ENCODE measurements around the gene FAT1.

FAT1 gene

DNA sequence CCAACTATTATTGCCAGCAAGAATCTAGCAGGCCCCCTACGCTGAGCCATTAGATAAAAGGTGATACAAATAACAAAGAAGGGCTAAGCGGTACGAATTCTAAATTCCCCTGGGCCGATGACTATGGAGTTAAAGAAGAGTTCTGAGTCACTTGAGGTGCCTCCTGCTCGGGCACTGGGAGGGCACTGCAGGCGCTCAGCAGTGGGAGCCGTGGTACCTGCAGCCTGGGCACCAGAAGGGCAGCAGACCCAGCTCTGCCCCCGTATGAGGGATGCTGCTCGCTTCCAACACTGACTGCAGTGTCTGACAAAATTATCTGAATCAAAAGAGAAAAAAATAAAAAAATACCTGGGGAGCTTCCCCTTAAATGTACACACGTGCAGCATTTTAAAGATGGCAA is 124.2 kb downstream of the FAT1 start:
- no peak for ATAC-seq (ENCODE audit: low read depth)
- Mint-ChIP-seq H3K27ac (no peak overlapping the region), H3K27me3 (no peaks in the 10 kb centered on the region), H3K36me3 (no peaks in the 10 kb centered on the region), H3K9me3 (peaks cover 1% of the 10 kb centered on the region), H3K4me1 (no peaks in the 10 kb centered on the region), H3K4me3 (no peak overlapping the region)
- DNase-seq (ENCODE audit: low spot score in 2 of 2): no peak

DNA sequence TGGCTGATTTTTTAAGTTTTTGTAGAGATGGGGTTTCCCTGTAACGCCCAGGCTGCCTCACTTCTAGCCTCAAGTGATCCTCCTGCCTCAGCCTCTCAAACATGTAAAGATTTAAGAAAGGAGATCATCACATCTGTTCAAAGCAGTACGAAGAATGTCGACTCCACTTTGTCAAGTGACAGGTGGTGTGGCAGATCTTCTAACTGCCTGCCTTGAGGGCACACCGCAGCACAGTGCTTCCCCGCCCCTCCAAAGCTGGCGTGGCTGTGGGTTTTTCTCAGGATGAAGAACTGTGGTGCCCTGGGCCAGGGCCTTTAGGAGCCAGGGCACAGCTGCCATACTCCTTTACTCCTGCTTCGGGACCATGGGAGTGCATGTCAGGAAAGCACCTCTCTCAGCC is 125.0 kb downstream of the FAT1 start:
- H3K9me3 Mint-ChIP-seq: no peaks in the 10 kb centered on the region
- no peak for ATAC-seq (ENCODE audit: low read depth)
- no peak for DNase-seq (ENCODE audit: low spot score in 2 of 2)
- no peaks in the 10 kb centered on the region for H3K27me3 Mint-ChIP-seq
- no peaks in the 10 kb centered on the region for H3K36me3 Mint-ChIP-seq
- H3K4me3 Mint-ChIP-seq: no peak overlapping the region
- H3K27ac Mint-ChIP-seq: no peak overlapping the region
- no peaks in the 10 kb centered on the region for H3K4me1 Mint-ChIP-seq

DNA sequence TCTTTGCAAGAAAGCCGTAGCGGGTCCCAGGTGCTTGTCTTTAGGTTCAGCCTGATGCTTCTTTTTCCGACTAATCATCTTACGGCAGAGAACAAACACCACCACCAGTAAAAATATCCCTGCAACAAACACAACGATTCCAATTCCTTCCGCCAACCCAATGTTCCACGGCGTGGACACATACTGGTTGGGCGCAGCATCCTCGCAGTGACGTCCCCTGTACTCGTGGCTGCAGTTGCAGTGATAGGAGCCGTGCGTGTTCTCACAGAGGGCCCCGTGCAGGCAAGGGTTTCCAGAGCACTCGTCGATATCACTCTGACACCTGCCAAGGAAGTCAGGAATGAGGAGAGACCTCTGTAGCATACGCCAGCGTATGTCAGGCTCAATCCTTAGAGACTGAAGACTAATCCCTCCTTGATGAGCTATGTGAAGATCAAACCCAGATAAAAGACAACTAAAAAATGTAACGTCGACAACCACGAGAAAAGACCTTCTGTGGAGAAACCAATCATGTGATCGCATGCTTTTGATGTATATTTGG is 126.7 kb downstream of the FAT1 start:
- no peaks in the 10 kb centered on the region for H3K36me3 Mint-ChIP-seq
- no peaks in the 10 kb centered on the region for H3K4me1 Mint-ChIP-seq
- no peak overlapping the region for H3K4me3 Mint-ChIP-seq
- H3K27me3 Mint-ChIP-seq: no peaks in the 10 kb centered on the region
- no peaks in the 10 kb centered on the region for H3K9me3 Mint-ChIP-seq
- no peak for DNase-seq (ENCODE audit: low spot score in 2 of 2)
- no peak for ATAC-seq (ENCODE audit: low read depth)
- H3K27ac Mint-ChIP-seq: no peak overlapping the region

DNA sequence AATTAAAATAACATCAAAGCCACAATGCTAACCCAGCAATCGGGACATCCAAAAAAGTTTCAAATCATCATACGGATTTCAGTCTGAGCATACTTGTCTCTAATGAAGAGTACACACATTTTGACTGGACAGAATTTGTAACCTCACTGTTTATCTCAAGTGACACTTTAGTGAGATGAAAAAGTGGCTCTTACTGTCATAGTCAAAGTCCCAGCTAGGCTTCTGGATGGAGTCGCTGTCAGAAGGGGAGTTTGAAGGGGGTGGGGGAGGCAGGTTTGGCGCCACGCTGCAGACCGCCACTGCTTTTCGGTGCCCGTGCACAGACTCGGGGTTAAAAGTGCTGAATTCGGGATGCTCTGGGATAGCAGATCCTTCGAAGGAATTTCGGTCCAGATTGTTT is 127.3 kb downstream of the FAT1 start:
- no peak for ATAC-seq (ENCODE audit: low read depth)
- Mint-ChIP-seq H3K4me1 (no peaks in the 10 kb centered on the region), H3K9me3 (no peaks in the 10 kb centered on the region)

DNA sequence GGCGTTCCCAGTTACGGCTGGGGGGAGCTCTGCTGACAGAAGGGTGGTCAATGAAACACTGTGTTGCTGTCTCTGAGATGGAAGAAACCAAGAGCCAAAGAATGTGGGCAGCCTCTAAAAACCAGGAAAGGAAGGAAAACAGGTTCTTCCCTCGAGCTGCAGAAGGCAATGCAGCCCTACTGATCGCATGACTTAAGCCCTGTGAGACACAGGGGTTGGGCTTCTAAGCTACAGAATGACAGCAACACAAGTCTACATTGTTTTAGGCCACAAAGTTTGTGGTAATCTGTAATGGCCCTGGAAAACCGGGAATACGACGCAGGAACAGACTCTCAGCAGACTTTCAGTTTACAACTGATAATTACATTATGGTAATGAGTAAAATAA is 130.1 kb downstream of the FAT1 start:
- DNase-seq (ENCODE audit: low spot score in 2 of 2): no peak
- no peaks in the 10 kb centered on the region for H3K9me3 Mint-ChIP-seq
- ATAC-seq (ENCODE audit: low read depth): no peak
- no peak overlapping the region for H3K4me3 Mint-ChIP-seq
- H3K27me3 Mint-ChIP-seq: no peaks in the 10 kb centered on the region
- no peaks in the 10 kb centered on the region for H3K4me1 Mint-ChIP-seq
- H3K36me3 Mint-ChIP-seq: no peaks in the 10 kb centered on the region
- H3K27ac Mint-ChIP-seq: no peak overlapping the region

More for the DNA sequence above, 127.3 kb downstream of the FAT1 start:
- no peaks in the 10 kb centered on the region for H3K27me3 Mint-ChIP-seq
- H3K4me3 Mint-ChIP-seq: no peak overlapping the region
- no peaks in the 10 kb centered on the region for H3K36me3 Mint-ChIP-seq
- no peak overlapping the region for H3K27ac Mint-ChIP-seq
- DNase-seq (ENCODE audit: low spot score in 2 of 2): no peak

DNA sequence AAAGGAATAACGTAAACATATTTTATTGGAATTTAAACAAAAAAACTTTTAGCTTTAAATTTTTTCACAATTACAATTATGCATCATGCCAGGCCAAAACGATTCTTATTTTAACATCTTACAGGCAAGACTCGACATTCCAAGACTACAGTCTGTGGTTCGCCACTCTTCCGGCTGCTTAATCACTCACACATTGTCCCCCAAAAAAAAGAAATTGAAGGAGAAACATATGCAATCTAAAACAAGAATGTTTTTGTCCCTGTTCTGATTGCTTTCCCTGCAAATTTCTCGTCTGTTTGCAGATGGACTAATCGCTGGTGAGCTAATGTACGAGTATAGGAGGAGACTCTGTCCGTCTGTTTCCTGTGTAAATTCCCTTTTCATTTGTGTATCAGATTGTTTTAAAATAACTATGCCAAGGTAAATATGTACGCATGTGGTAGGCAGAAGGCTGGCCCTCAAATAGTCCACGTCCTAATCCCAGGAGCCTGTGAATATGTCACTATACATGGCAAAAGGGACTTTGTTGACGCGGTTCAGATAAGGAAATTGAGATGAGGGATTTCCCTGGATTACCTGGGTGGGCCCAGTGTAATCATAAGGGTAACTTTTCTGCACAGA is 130.6 kb downstream of the FAT1 start:
- no peaks in the 10 kb centered on the region for H3K36me3 Mint-ChIP-seq
- H3K27me3 Mint-ChIP-seq: no peaks in the 10 kb centered on the region
- H3K9me3 Mint-ChIP-seq: no peaks in the 10 kb centered on the region
- DNase-seq (ENCODE audit: low spot score in 2 of 2) (no peak), ATAC-seq (ENCODE audit: low read depth) (no peak)
- H3K4me1 Mint-ChIP-seq: no peaks in the 10 kb centered on the region
- H3K27ac Mint-ChIP-seq: no peak overlapping the region
- H3K4me3 Mint-ChIP-seq: no peak overlapping the region

DNA sequence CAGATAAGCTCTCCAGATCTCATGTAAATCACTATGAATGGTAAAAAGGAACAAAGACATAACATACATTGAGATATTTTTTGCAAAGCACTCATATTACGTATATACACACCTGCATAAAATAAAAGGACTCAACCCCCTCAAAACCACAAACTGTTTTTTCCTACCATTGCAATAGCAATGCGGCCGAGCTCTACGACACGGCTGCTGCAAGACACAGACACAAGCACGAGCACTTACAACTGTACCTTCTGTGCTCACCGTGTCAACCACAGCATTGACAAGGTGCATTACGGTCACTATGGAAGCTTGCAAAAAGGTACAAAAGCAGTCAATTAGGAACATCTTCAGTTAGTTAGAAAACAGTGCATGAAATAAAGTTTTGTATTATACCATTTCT is 131.2 kb downstream of the FAT1 start:
- no peak overlapping the region for H3K4me3 Mint-ChIP-seq
- DNase-seq (ENCODE audit: low spot score in 2 of 2) (no peak), ATAC-seq (ENCODE audit: low read depth) (no peak)
- H3K4me1 Mint-ChIP-seq: no peaks in the 10 kb centered on the region
- no peaks in the 10 kb centered on the region for H3K36me3 Mint-ChIP-seq
- H3K27me3 Mint-ChIP-seq: no peaks in the 10 kb centered on the region
- no peak overlapping the region for H3K27ac Mint-ChIP-seq
- H3K9me3 Mint-ChIP-seq: no peaks in the 10 kb centered on the region

DNA sequence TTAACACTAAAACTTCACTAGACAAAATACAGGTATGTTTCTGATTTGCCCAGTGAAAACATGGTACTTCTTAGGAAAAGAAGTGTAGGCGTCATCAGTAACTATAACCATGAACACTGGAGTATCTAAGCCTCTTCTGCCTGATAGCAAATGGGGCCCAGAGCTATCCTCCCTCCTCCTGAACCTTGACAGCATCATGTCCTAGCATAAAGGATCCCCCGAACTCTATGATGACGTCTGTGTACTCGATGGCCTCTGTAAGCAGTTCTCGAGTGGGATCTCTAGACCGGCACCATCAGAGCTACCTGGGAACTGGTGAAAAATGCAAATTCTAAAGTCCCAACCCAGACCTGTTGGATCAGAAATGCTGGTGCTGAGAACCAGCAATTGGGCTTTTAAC is 132.0 kb downstream of the FAT1 start:
- Mint-ChIP-seq H3K27ac (no peak overlapping the region), H3K4me1 (no peaks in the 10 kb centered on the region), H3K27me3 (no peaks in the 10 kb centered on the region), H3K4me3 (no peak overlapping the region), H3K36me3 (no peaks in the 10 kb centered on the region), H3K9me3 (no peaks in the 10 kb centered on the region)
- ATAC-seq (ENCODE audit: low read depth) (no peak), DNase-seq (ENCODE audit: low spot score in 2 of 2) (no peak)

DNA sequence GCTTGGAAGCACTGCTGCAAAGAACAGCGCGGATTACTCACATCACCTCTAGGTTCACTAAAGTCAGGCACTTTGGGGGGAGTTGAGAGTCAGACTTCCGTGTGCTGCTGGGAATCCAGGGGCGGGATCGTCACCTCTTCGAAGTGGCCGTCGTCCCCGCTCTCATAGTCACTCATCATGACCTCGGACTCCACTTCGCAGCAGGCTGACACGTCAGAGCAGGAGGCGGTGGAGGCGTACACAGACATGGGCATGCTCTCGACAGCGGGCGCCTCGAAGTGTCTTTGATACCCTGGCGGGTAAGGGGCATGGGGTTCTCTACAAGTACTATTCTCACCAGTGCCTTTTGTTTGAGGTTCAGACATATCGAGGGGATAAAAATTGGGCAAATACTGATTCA is 135.2 kb downstream of the FAT1 start:
- Mint-ChIP-seq H3K27ac (no peak overlapping the region), H3K27me3 (no peaks in the 10 kb centered on the region), H3K4me1 (no peaks in the 10 kb centered on the region), H3K9me3 (no peaks in the 10 kb centered on the region), H3K4me3 (no peak overlapping the region), H3K36me3 (no peaks in the 10 kb centered on the region)
- ATAC-seq (ENCODE audit: low read depth) (no peak), DNase-seq (ENCODE audit: low spot score in 2 of 2) (no peak)

DNA sequence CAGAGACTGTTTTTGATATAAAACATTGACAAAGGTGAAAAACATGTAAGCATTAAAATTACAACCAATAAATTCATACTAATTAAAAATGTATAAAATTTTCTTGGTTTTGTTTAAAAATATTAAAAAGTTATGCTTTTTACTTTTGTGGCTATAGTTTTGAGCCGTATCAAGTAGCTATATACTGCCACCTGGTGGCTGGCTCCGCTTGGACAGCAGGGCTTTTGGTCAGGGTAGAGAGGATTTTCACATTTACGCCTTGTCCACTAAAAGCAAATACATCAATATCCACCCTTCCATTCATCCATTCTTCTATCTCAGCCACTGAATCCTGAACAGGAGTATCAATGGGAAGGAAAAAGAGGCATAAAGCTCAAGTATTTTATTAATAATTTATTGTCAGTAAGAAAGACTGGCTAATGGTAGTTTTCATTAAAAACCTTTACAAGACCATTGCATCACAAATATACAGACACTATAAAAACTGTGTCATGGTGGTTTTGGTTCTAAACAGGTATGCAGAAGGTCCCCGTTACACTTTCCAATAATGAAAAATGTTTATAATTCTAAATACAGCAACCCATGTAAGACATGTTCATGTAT is 136.1 kb downstream of the FAT1 start:
- H3K36me3 Mint-ChIP-seq: no peaks in the 10 kb centered on the region
- H3K4me3 Mint-ChIP-seq: no peak overlapping the region
- no peaks in the 10 kb centered on the region for H3K9me3 Mint-ChIP-seq
- ATAC-seq (ENCODE audit: low read depth) (no peak), DNase-seq (ENCODE audit: low spot score in 2 of 2) (peak; percentile 43 to 45)
- H3K4me1 Mint-ChIP-seq: no peaks in the 10 kb centered on the region
- H3K27ac Mint-ChIP-seq: no peak overlapping the region
- no peaks in the 10 kb centered on the region for H3K27me3 Mint-ChIP-seq

DNA sequence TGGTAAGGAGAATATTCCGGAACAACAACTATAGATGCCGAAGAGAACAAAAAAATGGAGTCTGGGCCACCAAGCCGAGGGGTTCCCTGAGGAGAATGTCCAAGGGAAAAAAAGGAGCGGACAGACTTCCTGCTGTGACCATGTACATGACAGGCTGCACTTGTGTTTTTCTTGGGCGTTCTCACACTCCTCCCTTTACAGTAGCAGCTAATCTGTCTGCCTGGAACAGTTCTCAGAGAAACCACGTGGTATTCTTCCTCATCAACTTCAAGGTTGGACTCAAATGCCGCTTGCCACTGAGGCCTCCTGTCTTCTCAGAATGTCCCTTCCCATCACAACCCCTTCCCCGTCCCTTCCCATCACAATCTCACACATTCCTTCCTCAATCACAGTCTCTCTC is 137.5 kb downstream of the FAT1 start:
- peaks cover 1% of the 10 kb centered on the region for H3K9me3 Mint-ChIP-seq
- H3K27ac Mint-ChIP-seq: no peak overlapping the region
- H3K4me3 Mint-ChIP-seq: no peak overlapping the region
- H3K27me3 Mint-ChIP-seq: no peaks in the 10 kb centered on the region
- no peak for ATAC-seq (ENCODE audit: low read depth)
- H3K36me3 Mint-ChIP-seq: no peaks in the 10 kb centered on the region
- H3K4me1 Mint-ChIP-seq: no peaks in the 10 kb centered on the region
- DNase-seq (ENCODE audit: low spot score in 2 of 2): no peak

DNA sequence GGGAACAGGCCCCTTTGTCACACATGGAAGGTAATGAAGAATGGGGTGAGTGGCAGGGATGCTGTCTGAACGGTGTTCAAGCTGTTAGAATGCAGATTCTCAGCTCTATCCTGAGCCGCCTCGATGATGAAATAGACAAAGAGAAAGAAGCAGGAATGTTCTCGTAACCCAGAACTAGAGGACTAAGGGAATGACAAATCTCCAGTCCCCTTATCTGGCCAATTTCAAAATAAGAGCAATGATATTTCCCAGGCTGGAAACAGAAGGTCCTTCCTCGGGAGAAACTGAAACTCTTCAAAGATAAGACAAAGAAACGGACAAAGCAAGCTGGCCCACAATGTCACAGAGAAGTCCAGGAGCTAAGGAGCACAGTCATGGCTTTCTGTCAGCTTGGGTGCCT is 138.7 kb downstream of the FAT1 start:
- H3K4me1 Mint-ChIP-seq: no peaks in the 10 kb centered on the region
- H3K27ac Mint-ChIP-seq: no peak overlapping the region
- no peaks in the 10 kb centered on the region for H3K27me3 Mint-ChIP-seq
- H3K4me3 Mint-ChIP-seq: no peak overlapping the region
- peaks cover 1% of the 10 kb centered on the region for H3K9me3 Mint-ChIP-seq
- ATAC-seq (ENCODE audit: low read depth) (no peak), DNase-seq (ENCODE audit: low spot score in 2 of 2) (no peak)
- H3K36me3 Mint-ChIP-seq: no peaks in the 10 kb centered on the region

DNA sequence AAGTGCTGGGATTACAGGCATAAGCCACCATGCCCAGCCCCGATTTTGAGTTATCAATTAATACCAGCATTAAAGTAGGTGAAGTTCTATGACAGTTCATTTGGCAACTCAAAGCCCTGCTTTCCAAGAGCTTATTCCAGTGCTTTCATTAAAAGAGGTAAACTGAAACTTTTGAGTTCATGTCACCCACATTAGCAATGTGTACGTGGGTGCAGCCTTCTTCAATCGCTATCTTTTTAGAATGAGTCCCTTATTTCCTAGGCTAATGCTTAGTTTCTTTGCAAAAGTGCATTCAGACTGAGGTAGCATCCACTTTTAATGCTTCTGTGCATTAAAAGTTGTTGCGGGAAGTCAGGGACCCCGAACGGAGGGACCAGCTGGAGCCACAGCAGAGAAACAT is 142.2 kb downstream of the FAT1 start:
- no peak for DNase-seq (ENCODE audit: low spot score in 2 of 2)
- Mint-ChIP-seq H3K9me3 (peaks cover 1% of the 10 kb centered on the region), H3K4me3 (no peak overlapping the region), H3K4me1 (no peaks in the 10 kb centered on the region), H3K27ac (no peak overlapping the region), H3K36me3 (no peaks in the 10 kb centered on the region), H3K27me3 (no peaks in the 10 kb centered on the region)
- no peak for ATAC-seq (ENCODE audit: low read depth)

DNA sequence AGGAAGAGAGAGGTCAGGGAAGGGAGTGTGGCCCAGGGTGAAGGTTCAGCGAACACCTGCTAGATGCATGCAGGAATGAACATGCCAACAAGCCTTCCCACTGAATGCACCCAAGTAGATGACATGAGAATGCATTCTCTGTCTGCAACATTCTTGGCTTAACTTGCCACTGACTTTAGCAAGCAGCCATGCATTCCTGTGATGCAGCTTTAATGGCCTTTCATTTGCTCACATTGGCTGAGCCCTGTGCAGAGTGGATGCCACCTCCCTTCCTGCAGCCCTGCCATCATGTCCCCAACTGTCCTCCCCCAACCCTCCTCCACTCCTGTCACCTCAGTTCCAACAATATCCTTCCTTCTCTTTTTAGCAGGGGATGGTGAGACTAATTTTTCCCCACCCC is 143.0 kb downstream of the FAT1 start:
- H3K4me1 Mint-ChIP-seq: no peaks in the 10 kb centered on the region
- DNase-seq (ENCODE audit: low spot score in 2 of 2): no peak

More for the DNA sequence above, 143.0 kb downstream of the FAT1 start:
- no peak for ATAC-seq (ENCODE audit: low read depth)
- Mint-ChIP-seq H3K4me3 (no peak overlapping the region), H3K36me3 (no peaks in the 10 kb centered on the region), H3K27ac (no peak overlapping the region), H3K27me3 (no peaks in the 10 kb centered on the region), H3K9me3 (peaks cover 4% of the 10 kb centered on the region)
